MM.1S (cell line): Measurements from ENCODE around the gene MFSD1.

ENCODE experiments used
- CTCF ChIP-seq: fragments of 300-600 bp; sonication (generic); IDR thresholded peaks from 2 replicates; pipeline ENCODE4 v1.5.1; 2016; ENCODE audit warnings: antibody characterized with exemption, low read length, mixed read lengths
- EZH2 ChIP-seq: fragments of 300-600 bp; sonication (generic); optimal IDR thresholded peaks from 2 replicates; pipeline ENCODE3; 2017; ENCODE audit warnings: low read depth, mild to moderate bottlenecking, antibody characterized with exemption, low read length, mixed read lengths
- EZH2phosphoT487 ChIP-seq: fragments of 300-600 bp; sonication (generic); IDR thresholded peaks from 2 replicates; pipeline ENCODE4 v1.6.1; 2018; ENCODE audit warnings: antibody characterized with exemption, low read length

- TF ChIP-seq CTCF: no peak
- no peak for TF ChIP-seq EZH2
- TF ChIP-seq EZH2phosphoT487: no peak
Observed at GRCh38 chr3:158770741-158771350, 31.0 kb upstream of the MFSD1 start.
